ENCODE results near the gene CPED1.
"Not testable (repeated sequence)": the region's sequence is repeated elsewhere in the genome, so short reads cannot be mapped to it uniquely, and the experiment has no call there.

CPED1 gene

GRCh38 chr7:121084748-121085336 is 96.3 kb downstream of the CPED1 start:
- peak; percentile 99 for DNase-seq (ENCODE audit: low spot score)
- FAIRE-seq = peak; percentile 95

GRCh38 chr7:121085922-121086321 is 97.4 kb downstream of the CPED1 start:
- FAIRE-seq (no peak), DNase-seq (ENCODE audit: low spot score) (no peak)

- FAIRE-seq (no peak), DNase-seq (ENCODE audit: low spot score) (no peak)
Measured at GRCh38 chr7:121088870-121089269, 100.4 kb downstream of the CPED1 start.

GRCh38 chr7:121094829-121095228 is 106.3 kb downstream of the CPED1 start:
- DNase-seq (ENCODE audit: low spot score) (no peak), FAIRE-seq (no peak)

GRCh38 chr7:121097577-121097976 is 109.1 kb downstream of the CPED1 start:
- no peak for FAIRE-seq

GRCh38 chr7:121099572-121099971 is 111.1 kb downstream of the CPED1 start:
- DNase-seq (ENCODE audit: low spot score) (no peak), FAIRE-seq (no peak)

More at GRCh38 chr7:121097577-121097976, 109.1 kb downstream of the CPED1 start:
- no peak for DNase-seq (ENCODE audit: low spot score)

GRCh38 chr7:121101083-121101482 is 112.6 kb downstream of the CPED1 start:
- DNase-seq (ENCODE audit: low spot score) (no peak), FAIRE-seq (peak; percentile 18)

- FAIRE-seq = no peak
- no peak for DNase-seq (ENCODE audit: low spot score)
Measured at GRCh38 chr7:121101621-121102020, 113.1 kb downstream of the CPED1 start.

- no peak for DNase-seq (ENCODE audit: low spot score)
- FAIRE-seq = no peak
Measured at GRCh38 chr7:121102619-121103018, 114.1 kb downstream of the CPED1 start.

GRCh38 chr7:121103086-121103485 is 114.6 kb downstream of the CPED1 start:
- no peak for FAIRE-seq
- DNase-seq (ENCODE audit: low spot score) = no peak

GRCh38 chr7:121103579-121103978 is 115.1 kb downstream of the CPED1 start:
- FAIRE-seq (no peak), DNase-seq (ENCODE audit: low spot score) (no peak)

- DNase-seq (ENCODE audit: low spot score) = no peak
- FAIRE-seq = no peak
Measured at GRCh38 chr7:121105262-121105661, 116.8 kb downstream of the CPED1 start.

- peak; percentile 72 for DNase-seq (ENCODE audit: low spot score)
- peak; percentile 93 for FAIRE-seq
Measured at GRCh38 chr7:121107923-121108498, 119.5 kb downstream of the CPED1 start.

GRCh38 chr7:121109145-121109544 is 120.6 kb downstream of the CPED1 start:
- FAIRE-seq (no peak), DNase-seq (ENCODE audit: low spot score) (no peak)

- DNase-seq (ENCODE audit: low spot score) (no peak), FAIRE-seq (no peak)
Measured at GRCh38 chr7:121113288-121113687, 124.8 kb downstream of the CPED1 start.

- DNase-seq (ENCODE audit: low spot score) (no peak), FAIRE-seq (no peak)
Measured at GRCh38 chr7:121116396-121116795, 127.9 kb downstream of the CPED1 start.

- DNase-seq (ENCODE audit: low spot score) = no peak
- FAIRE-seq = peak; percentile 18
Measured at GRCh38 chr7:121119047-121119446, 130.5 kb downstream of the CPED1 start.

- no peak for FAIRE-seq
- DNase-seq (ENCODE audit: low spot score) = no peak
Measured at GRCh38 chr7:121123032-121123431, 134.5 kb downstream of the CPED1 start.

GRCh38 chr7:121125454-121125853 is 136.9 kb downstream of the CPED1 start:
- DNase-seq (ENCODE audit: low spot score); FAIRE-seq: not testable (repeated sequence)

GRCh38 chr7:121126201-121126600 is 137.7 kb downstream of the CPED1 start:
- FAIRE-seq = no peak
- no peak for DNase-seq (ENCODE audit: low spot score)

GRCh38 chr7:121126801-121127534 is 138.5 kb downstream of the CPED1 start:
- peak; percentile 93 for FAIRE-seq
- peak; percentile 57 for DNase-seq (ENCODE audit: low spot score)

- no peak for DNase-seq (ENCODE audit: low spot score)
- no peak for FAIRE-seq
Measured at GRCh38 chr7:121132940-121133339, 144.4 kb downstream of the CPED1 start.

- no peak for FAIRE-seq
- no peak for DNase-seq (ENCODE audit: low spot score)
Measured at GRCh38 chr7:121133444-121133843, 144.9 kb downstream of the CPED1 start.

Data from RCC 7860 (cell line).